ENCODE results near the gene NHLRC4. TPM values are rescaled to one million over a fixed set of nuclear protein-coding genes. Genes with fewer than 3 reads are reported as not detected.

NHLRC4 gene
- total and polyA plus RNA-seq, 9 of the 15 experiments (the other 6 are each of a cell fraction or from before 2014, with no cell fraction given) = 0.24 to 3.7 (median 1.3) TPM; not detected in 2

GRCh38 chr16:526181-527014, 40.4 kb upstream of the NHLRC4 start (continued):
- TF ChIP-seq E2F6 (IDR thresholded peaks at IDR 0.05; ENCODE audit: borderline replicate concordance in 1 of 2, extremely low read depth in 1 of 2, insufficient read depth in 1 of 2, insufficient read length in 1 of 2, low read depth in 1 of 2, low read length in 1 of 2, poor library complexity in 1 of 2, severe bottlenecking in 1 of 2) (peak; percentile 91 to 96), MIER1 (IDR thresholded peaks at IDR 0.05; ENCODE audit: low read depth) (peak; percentile 43; the same call in 1 of the 2 replicates), ZNF316 (IDR thresholded peaks at IDR 0.05) (peak; percentile 49), TFAP4 (CRISPR knock-in tag; IDR thresholded peaks at IDR 0.05; ENCODE audit: borderline replicate concordance) (no peak), POLR2AphosphoS5 (IDR thresholded peaks at IDR 0.05; ENCODE audit: control insufficient read depth, insufficient read depth, low read depth, low read length) (0 out of 2 replicates have a peak, but pooled peaks have one; percentile 1), THRA (IDR thresholded peaks at IDR 0.05) (no peak), FOSL1 (tag; conservative IDR thresholded peaks at IDR 0.05) (0 out of 2 replicates have a peak, but pooled peaks have one; percentile 1), ZNF436 (CRISPR knock-in tag; IDR thresholded peaks at IDR 0.05) (no peak), STAT6 (CRISPR knock-in tag; IDR thresholded peaks at IDR 0.05) (peak; percentile 54; the same call in 1 of the 2 replicates)
